HFFc6 (cell line): ENCODE data around the gene PDGFC. TPM values are rescaled to one million over a fixed set of nuclear protein-coding genes. Genes with fewer than 3 reads are reported as not detected.
A peak's percentile ranks its signal among the peaks of the same experiment; 100 is the strongest.

Experiments
- DNase-seq: peaks from one replicate; pipeline ENCODE4 v3.0.0-alpha.2; 2018
- H3K27ac Mint-ChIP-seq: 2 replicates; pipeline ENCODE4 v1.8.0; 2020; ENCODE audit warnings: mild to moderate bottlenecking, mixed read lengths
- H3K27me3 Mint-ChIP-seq: 2 replicates; pipeline ENCODE4 v1.8.0; 2021; ENCODE audit warnings: mild to moderate bottlenecking, moderate library complexity, mixed read lengths; ENCODE audit not compliant: insufficient read depth
- H3K36me3 Mint-ChIP-seq: 2 replicates; pipeline ENCODE4 v1.8.0; 2021; ENCODE audit warnings: low read depth, mixed read lengths
- H3K4me1 Mint-ChIP-seq: 2 replicates; pipeline ENCODE4 v1.8.0; 2020; ENCODE audit warnings: low read depth, mixed read lengths
- H3K4me3 Mint-ChIP-seq: 2 replicates; pipeline ENCODE4 v1.8.0; 2020; ENCODE audit warnings: mild to moderate bottlenecking, moderate library complexity, mixed read lengths
- H3K9me3 Mint-ChIP-seq: 2 replicates; pipeline ENCODE4 v1.8.0; 2020; ENCODE audit warnings: mild to moderate bottlenecking, mixed read lengths
- CTCF ChIP-seq: fragments of 200-600 bp; sonication (generic); IDR thresholded peaks from 2 replicates; pipeline ENCODE4 v1.5.0; 2021; ENCODE audit warnings: antibody characterized with exemption, mild to moderate bottlenecking
- total RNA-seq, 6 experiments: library from RNA; stranded (reverse); fragmentation: NEBNext Ultra II Directional; extraction: Animal tissue kit (Norgen Biotek cat#: 25700); gene quantifications; 2 replicates in 1 of 6; 3 replicates in 5 of 6; pipeline ENCODE4 v1.2.3, GENCODE V29; 2021

Gene PDGFC
- total RNA-seq, 6 experiments from 2014 or later, result 71.5 to 112 (median 76.1) TPM

GRCh38 chr4:156825074-156825473 lies 146.5 kb downstream of the PDGFC start:
- no peak for DNase-seq
- Mint-ChIP-seq H3K4me3 (no peak overlapping the region), H3K9me3 (no peaks in the 10 kb centered on the region), H3K27me3 (peaks cover 1% of the 10 kb centered on the region), H3K36me3 (peaks cover 20% of the 10 kb centered on the region), H3K4me1 (peaks cover 37% of the 10 kb centered on the region), H3K27ac (no peak overlapping the region)
- TF ChIP-seq CTCF, result no peak

DNA sequence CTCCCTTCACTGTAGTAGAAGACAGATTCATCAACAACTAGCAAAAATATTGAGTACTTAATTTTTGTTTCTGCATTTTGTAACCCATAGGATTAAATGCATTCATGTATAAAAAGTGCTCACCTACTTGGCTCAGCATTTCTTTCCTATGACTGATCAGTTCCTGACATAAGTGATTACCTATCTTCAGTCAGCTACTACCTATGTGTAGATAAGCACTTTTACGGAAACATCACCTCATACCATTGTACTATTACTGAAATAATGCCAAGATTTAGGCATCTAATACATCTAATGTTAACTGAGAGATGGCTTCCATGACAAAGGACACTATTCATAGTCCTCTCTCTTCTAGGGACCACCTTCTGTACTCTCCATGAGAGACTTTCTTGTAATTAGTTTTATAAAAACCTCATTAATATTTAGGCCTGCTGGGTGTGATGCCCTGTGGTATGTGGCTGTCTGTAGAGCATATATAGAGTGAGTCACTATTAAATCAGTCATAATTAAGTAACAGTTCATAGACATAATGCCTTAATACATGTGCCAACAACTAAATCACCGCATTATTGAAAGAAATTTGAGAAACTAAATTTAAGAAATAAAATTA lies 147.0 kb downstream of the PDGFC start:
- peaks cover 1% of the 10 kb centered on the region for H3K27me3 Mint-ChIP-seq
- peaks cover 25% of the 10 kb centered on the region for H3K36me3 Mint-ChIP-seq
- H3K4me3 Mint-ChIP-seq, result no peak overlapping the region
- H3K27ac Mint-ChIP-seq, result no peak overlapping the region
- H3K9me3 Mint-ChIP-seq, result no peaks in the 10 kb centered on the region
- no peak for TF ChIP-seq CTCF
- H3K4me1 Mint-ChIP-seq, result peaks cover 37% of the 10 kb centered on the region
- no peak for DNase-seq

DNA sequence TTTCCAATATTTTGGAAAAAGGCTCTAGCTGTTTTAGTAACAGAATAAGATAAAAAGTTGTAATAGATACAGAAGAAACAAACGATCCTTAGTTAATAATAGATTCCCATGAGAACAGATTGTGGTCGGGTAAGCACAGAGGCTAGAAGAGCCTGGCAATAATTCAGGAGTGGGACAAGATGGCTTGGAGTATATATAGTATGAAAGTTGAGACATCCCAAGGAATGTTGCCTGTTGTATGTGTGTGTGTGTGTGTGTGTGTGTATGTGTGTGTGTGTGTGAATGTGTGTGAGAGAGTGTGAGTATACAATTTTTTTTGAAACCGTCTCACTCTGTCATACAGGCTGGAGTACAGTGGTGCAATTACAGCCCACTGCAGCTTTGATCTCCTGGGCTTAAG lies 150.7 kb downstream of the PDGFC start:
- Mint-ChIP-seq H3K4me1 (peaks cover 23% of the 10 kb centered on the region), H3K4me3 (no peak overlapping the region), H3K27me3 (peaks cover 1% of the 10 kb centered on the region; the same call in 1 of the 2 replicates), H3K9me3 (no peaks in the 10 kb centered on the region), H3K27ac (peak overlapping the region; percentile 19; the same call in 1 of the 2 replicates), H3K36me3 (peaks cover 33% of the 10 kb centered on the region)
- TF ChIP-seq CTCF, result no peak
- DNase-seq, result no peak

DNA sequence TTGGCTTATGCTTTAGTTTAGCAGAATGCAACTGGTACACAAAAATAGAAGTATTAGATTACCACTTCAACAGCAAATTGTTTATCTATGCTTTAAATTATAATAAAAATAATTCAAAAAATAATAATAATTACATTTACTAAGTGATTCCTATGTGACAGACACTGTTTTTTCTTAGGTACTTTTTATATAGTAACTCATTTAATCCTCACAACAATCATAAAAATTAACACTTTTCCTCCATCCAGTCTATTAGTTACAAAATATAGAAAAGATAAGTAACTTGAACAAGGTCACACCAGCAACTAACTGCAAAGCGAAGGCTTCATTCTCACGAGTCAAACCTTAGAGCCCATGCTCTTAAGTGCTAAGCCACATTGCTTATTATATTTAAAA lies 155.2 kb downstream of the PDGFC start:
- no peak overlapping the region for H3K27ac Mint-ChIP-seq
- TF ChIP-seq CTCF, result no peak
- peaks cover 30% of the 10 kb centered on the region for H3K36me3 Mint-ChIP-seq
- H3K27me3 Mint-ChIP-seq, result peaks cover 1% of the 10 kb centered on the region; the same call in 1 of the 2 replicates
- H3K9me3 Mint-ChIP-seq, result no peaks in the 10 kb centered on the region
- no peak for DNase-seq
- peaks cover 43% of the 10 kb centered on the region for H3K4me1 Mint-ChIP-seq
- no peak overlapping the region for H3K4me3 Mint-ChIP-seq

GRCh38 chr4:156815717-156816359 lies 155.8 kb downstream of the PDGFC start:
- Mint-ChIP-seq H3K9me3 (no peaks in the 10 kb centered on the region), H3K4me3 (no peak overlapping the region), H3K27ac (no peak overlapping the region), H3K27me3 (no peaks in the 10 kb centered on the region; the same call in 1 of the 2 replicates), H3K4me1 (peaks cover 43% of the 10 kb centered on the region), H3K36me3 (peaks cover 31% of the 10 kb centered on the region)
- no peak for DNase-seq
- no peak for TF ChIP-seq CTCF
